Measurements from ENCODE around the gene SND1. TPM values are rescaled to one million over a fixed set of nuclear protein-coding genes. Genes with fewer than 3 reads are reported as not detected.

Gene SND1
- total and polyA plus RNA-seq, 2 of the 4 experiments (the other 2 are of a cell fraction): 154 to 294 TPM

DNA sequence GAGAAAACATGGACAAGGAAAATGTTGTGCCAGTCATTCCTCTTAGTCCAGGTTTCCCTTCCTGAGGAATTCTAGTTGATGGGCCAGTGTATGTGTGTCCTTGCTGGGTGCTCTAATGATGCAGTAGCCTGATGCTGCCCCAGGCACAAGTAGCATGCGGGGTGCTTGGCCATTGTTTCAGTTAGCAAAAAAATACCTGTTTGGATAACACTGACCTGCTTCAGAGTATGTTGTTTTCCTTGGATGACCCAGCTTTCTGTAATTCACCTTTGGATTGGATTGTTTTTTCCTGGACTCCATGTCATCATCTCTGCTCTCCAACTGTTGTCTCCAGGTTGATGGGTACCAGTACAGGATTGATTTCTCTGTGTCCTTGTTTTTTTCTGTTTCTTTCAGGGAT lies 169.2 kb downstream of the SND1 start:
- no peaks in the 10 kb centered on the region for H3K27me3 ChIP-seq (ENCODE audit: control insufficient read depth, insufficient read depth, low read length)
- no peak overlapping the region for H3K4ac ChIP-seq (ENCODE audit: low read depth, low read length)
- no peak overlapping the region for H3K9ac ChIP-seq (ENCODE audit: low read depth, low read length)
- H2AK9ac ChIP-seq (replicated peaks; ENCODE audit: low read depth, low read length, poor library complexity): no peak overlapping the region
- no peaks in the 10 kb centered on the region for H3K9me3 ChIP-seq (ENCODE audit: control insufficient read depth, insufficient read depth, low read length)
- no peak overlapping the region for H3K56ac ChIP-seq (ENCODE audit: extremely low read depth, insufficient read depth, low read length)
- H2BK5ac ChIP-seq (ENCODE audit: low read depth, low read length, poor library complexity, severe bottlenecking): no peak overlapping the region
- H3K79me1 ChIP-seq (ENCODE audit: low read depth in 1 of 2, low read length in 2 of 2): peaks cover 46 to 73% of the 10 kb centered on the region in 2 experiments
- no peak overlapping the region for H2BK15ac ChIP-seq (ENCODE audit: low read depth, low read length)
- H4K20me1 ChIP-seq (ENCODE audit: insufficient read depth, low read length): peaks cover 62% of the 10 kb centered on the region
- DNase-seq: no peak
- peaks cover 16% of the 10 kb centered on the region for H3K9me1 ChIP-seq (ENCODE audit: insufficient read depth, low read length)
- no peak overlapping the region for H3K4me2 ChIP-seq (ENCODE audit: low read depth, low read length)
- no peak for ATAC-seq (ENCODE audit: low read depth)
- H3K4me3 ChIP-seq (ENCODE audit: insufficient read depth, low read depth, low read length): no peak overlapping the region
- no peak overlapping the region for H2AFZ ChIP-seq (replicated peaks; ENCODE audit: low read length, poor library complexity)
- intact Hi-C loops (cut with micrococcal nuclease) (no loop called here), dilution Hi-C loops (cut with HindIII; ENCODE audit: low sequenced_read_pairs, unreplicated experiment) (no loop called here), in situ Hi-C loops (cut with MboI; ENCODE audit: low sequenced_read_pairs) (no loop called here)
- peaks cover 8% of the 10 kb centered on the region for H3K4me1 ChIP-seq (ENCODE audit: control insufficient read depth, insufficient read depth, low read length)
- H4K91ac ChIP-seq (ENCODE audit: insufficient read depth, low read depth, low read length): no peak overlapping the region
- WGBS, 2 experiments (ENCODE audit: extremely low coverage in 2 of 2, insufficient read length in 1 of 2): 100% methylated on average over 1 of the region's 1 CpG; no CpG with 5 or more reads in 1 of the 2 experiments
- no peak overlapping the region for H3K27ac ChIP-seq (ENCODE audit: insufficient read depth, low read length)
- H3K23ac ChIP-seq (ENCODE audit: low read depth, low read length): no peak overlapping the region
- H2AK5ac ChIP-seq (ENCODE audit: low read depth, low read length): no peak overlapping the region
- TF ChIP-seq CHD1 (IDR thresholded peaks at IDR 0.05; ENCODE audit: low read depth, low read length) (no peak), RFX5 (IDR thresholded peaks at IDR 0.05; ENCODE audit: low read depth, low read length) (no peak), SMC3 (IDR thresholded peaks at IDR 0.05; ENCODE audit: low read depth, low read length) (no peak), MXI1 (IDR thresholded peaks at IDR 0.05; ENCODE audit: borderline replicate concordance, low read depth, low read length) (no peak)
- no TSS peak for BruUV-seq (replicated peaks)
- H3K14ac ChIP-seq (replicated peaks; ENCODE audit: low read depth, low read length): no peak overlapping the region
- ChIA-PET CTCF (interaction anchor here (1.1 kb wide), 1 partner anchor 28 kb away, joined by 3 read pairs; no protein-coding TSS in a partner anchor), POLR2A (ENCODE audit: unreplicated experiment) (no interaction called here)
- H3K36me3 ChIP-seq (ENCODE audit: control insufficient read depth, insufficient read depth, low read length): no peaks in the 10 kb centered on the region; the same call in none of the 2 replicates
- no peak overlapping the region for H2BK120ac ChIP-seq (ENCODE audit: low read depth, low read length)
- no peak overlapping the region for H2BK20ac ChIP-seq (ENCODE audit: low read depth, low read length)
- H4K8ac ChIP-seq (ENCODE audit: low read depth in 2 of 2, low read length in 2 of 2): no peak overlapping the region
- no peak overlapping the region for H3K18ac ChIP-seq (ENCODE audit: low read depth, low read length)
- H4K5ac ChIP-seq (ENCODE audit: low read depth, low read length): no peak overlapping the region
